GM23338 (cell line): ENCODE measurements around the gene UHRF1. TPM values are rescaled to one million over a fixed set of nuclear protein-coding genes. Genes with fewer than 3 reads are reported as not detected.
"Not testable (repeated sequence)": the region's sequence is repeated elsewhere in the genome, so short reads cannot be mapped to it uniquely, and the experiment has no call there.

Experiments used
- ATAC-seq: fragments of 200-7000 bp; cut with Tn5 transposase; 3 replicates; pipeline ENCODE4 v1.9.1; 2020
- DNase-seq: peaks from one replicate; pipeline ENCODE4 v3.0.0-alpha.2; 2015; ENCODE audit warnings: low spot score
- H2AFZ ChIP-seq: fragments of 200-600 bp; sonication (generic); 2 replicates; pipeline ENCODE4 v1.8.0; 2016; ENCODE audit warnings: antibody characterized with exemption, mild to moderate bottlenecking, moderate library complexity
- H3F3A ChIP-seq: fragments of 200-600 bp; sonication (generic); replicated peaks from 2 replicates; pipeline ENCODE4 v1.8.0; 2017; ENCODE audit warnings: antibody characterized with exemption, mixed run types, low read depth
- H3K27ac ChIP-seq: fragments of 200-600 bp; sonication (generic); 2 replicates; pipeline ENCODE4 v1.6.1; 2016; ENCODE audit warnings: low read depth
- H3K27me3 ChIP-seq: fragments of 200-600 bp; sonication (generic); 2 replicates; pipeline ENCODE4 v1.8.0; 2016; ENCODE audit warnings: mild to moderate bottlenecking, mixed run types, moderate library complexity; ENCODE audit not compliant: insufficient read depth
- H3K36me3 ChIP-seq: fragments of 200-600 bp; sonication (generic); 2 replicates; pipeline ENCODE4 v1.8.0; 2016; ENCODE audit warnings: mild to moderate bottlenecking; ENCODE audit not compliant: insufficient read depth
- H3K4me1 ChIP-seq: fragments of 200-600 bp; sonication (generic); 2 replicates; pipeline ENCODE4 v1.8.0; 2016; ENCODE audit warnings: mild to moderate bottlenecking, moderate library complexity; ENCODE audit not compliant: insufficient read depth
- H3K4me2 ChIP-seq: fragments of 200-600 bp; sonication (generic); 2 replicates; pipeline ENCODE4 v1.7.1; 2017; ENCODE audit warnings: mixed run types
- H3K4me3 ChIP-seq: fragments of 200-600 bp; sonication (generic); 2 replicates; pipeline ENCODE4 v1.6.1; 2016; ENCODE audit warnings: mixed run types
- H3K79me2 ChIP-seq: fragments of 200-600 bp; sonication (generic); replicated peaks from 2 replicates; pipeline ENCODE4 v1.8.0; 2017; ENCODE audit warnings: mild to moderate bottlenecking; ENCODE audit not compliant: insufficient read depth
- H3K9me2 ChIP-seq: fragments of 200-600 bp; sonication (generic); 2 replicates; pipeline ENCODE4 v1.8.0; 2017; ENCODE audit not compliant: insufficient read depth
- H4K20me1 ChIP-seq: fragments of 200-600 bp; sonication (generic); replicated peaks from 2 replicates; pipeline ENCODE4 v1.8.0; 2017; ENCODE audit warnings: mild to moderate bottlenecking; ENCODE audit not compliant: insufficient read depth
- H3K27ac Mint-ChIP-seq: 2 replicates; pipeline ENCODE4 v1.8.0; 2020; ENCODE audit warnings: inconsistent platforms, mild to moderate bottlenecking, moderate library complexity, mixed read lengths
- H3K27me3 Mint-ChIP-seq: 3 replicates; pipeline ENCODE4 v1.8.0; 2022; ENCODE audit warnings: low read depth, mild to moderate bottlenecking, moderate library complexity, mixed read lengths, inconsistent platforms; ENCODE audit not compliant: insufficient read depth, poor library complexity
- H3K36me3 Mint-ChIP-seq: 3 replicates; pipeline ENCODE4 v1.8.0; 2021; ENCODE audit warnings: low read depth, mild to moderate bottlenecking, inconsistent platforms, moderate library complexity, mixed read lengths
- H3K4me1 Mint-ChIP-seq: 3 replicates; pipeline ENCODE4 v1.8.0; 2020; ENCODE audit warnings: mild to moderate bottlenecking, inconsistent platforms, mixed read lengths
- H3K4me3 Mint-ChIP-seq: 3 replicates; pipeline ENCODE4 v1.8.0; 2021; ENCODE audit warnings: moderate library complexity, mild to moderate bottlenecking, inconsistent platforms, mixed read lengths
- H3K9me3 Mint-ChIP-seq: 3 replicates; pipeline ENCODE4 v1.8.0; 2020; ENCODE audit warnings: moderate library complexity, mild to moderate bottlenecking, inconsistent platforms, mixed read lengths
- CREB1 ChIP-seq: fragments of 250-450 bp; sonication (Bioruptor Pico); IDR thresholded peaks from 2 replicates; pipeline ENCODE4 v1.5.0; 2020; ENCODE audit warnings: low read depth, mild to moderate bottlenecking, moderate library complexity
- EZH2 ChIP-seq: fragments of 200-600 bp; sonication (generic); IDR thresholded peaks from one replicate; pipeline ENCODE4 v1.8.0; 2017; ENCODE audit warnings: antibody characterized with exemption, mild to moderate bottlenecking, low read depth; ENCODE audit not compliant: unreplicated experiment
- EZH2phosphoT487 ChIP-seq: fragments of 200-600 bp; sonication (generic); IDR thresholded peaks from one replicate; pipeline ENCODE4 v1.8.1; 2018; ENCODE audit warnings: antibody characterized with exemption; ENCODE audit not compliant: unreplicated experiment
- JUNB ChIP-seq: IDR thresholded peaks from one replicate; pipeline ENCODE4 v1.6.1; 2016; ENCODE audit warnings: antibody characterized with exemption; ENCODE audit not compliant: unreplicated experiment
- NANOG ChIP-seq: IDR thresholded peaks from 2 replicates; pipeline ENCODE4 v1.6.1; 2016; ENCODE audit warnings: antibody characterized with exemption, borderline replicate concordance
- POLR2AphosphoS5 ChIP-seq: IDR thresholded peaks from 2 replicates; pipeline ENCODE4 v1.6.1; 2016; ENCODE audit warnings: antibody characterized with exemption, low read depth
- STAT1 ChIP-seq: IDR thresholded peaks from one replicate; pipeline ENCODE4 v1.6.1; 2016; ENCODE audit warnings: antibody characterized with exemption; ENCODE audit not compliant: unreplicated experiment
- ZNF114 ChIP-seq: fragments of 250-450 bp; sonication (Bioruptor Pico); IDR thresholded peaks from 2 replicates; pipeline ENCODE4 v1.5.0; 2020; ENCODE audit warnings: mild to moderate bottlenecking, moderate library complexity
- ZNF462 ChIP-seq: fragments of 250-450 bp; sonication (Bioruptor Pico); IDR thresholded peaks from 2 replicates; pipeline ENCODE4 v1.5.0; 2020; ENCODE audit warnings: mild to moderate bottlenecking, moderate library complexity
- polyA plus RNA-seq: library from polyadenylated mRNA; unstranded; fragments of >200 nt; fragmentation: Nextera tagmentation; extraction: Ambion mirVana; gene quantifications from 2 replicates; pipeline ENCODE4 v1.2.1, GENCODE V29; 2016
- total RNA-seq: library from RNA; depleted of rRNA; stranded (reverse); fragments of >200 nt; shearing (Covaris generic); gene quantifications from 2 replicates; pipeline ENCODE4 v1.2.3, GENCODE V29; 2014
- TF ChIP-seq, protein P1 (sequence below): IDR thresholded peaks from one replicate; pipeline ENCODE4 v1.6.1; 2018; ENCODE audit warnings: antibody characterized with exemption; ENCODE audit not compliant: unreplicated experiment

Gene UHRF1
- total and polyA plus RNA-seq, 2 experiments from 2014 or later, result 20.3 to 45.7 TPM

GRCh38 chr19:4897146-4897545 is 12.2 kb upstream of the UHRF1 start:
- H3K79me2 ChIP-seq, result no peaks in the 10 kb centered on the region
- H4K20me1 ChIP-seq, result no peaks in the 10 kb centered on the region
- H3K27ac ChIP-seq, result no peak overlapping the region
- H3K4me1 ChIP-seq, result no peaks in the 10 kb centered on the region
- TF ChIP-seq, protein P1, sequence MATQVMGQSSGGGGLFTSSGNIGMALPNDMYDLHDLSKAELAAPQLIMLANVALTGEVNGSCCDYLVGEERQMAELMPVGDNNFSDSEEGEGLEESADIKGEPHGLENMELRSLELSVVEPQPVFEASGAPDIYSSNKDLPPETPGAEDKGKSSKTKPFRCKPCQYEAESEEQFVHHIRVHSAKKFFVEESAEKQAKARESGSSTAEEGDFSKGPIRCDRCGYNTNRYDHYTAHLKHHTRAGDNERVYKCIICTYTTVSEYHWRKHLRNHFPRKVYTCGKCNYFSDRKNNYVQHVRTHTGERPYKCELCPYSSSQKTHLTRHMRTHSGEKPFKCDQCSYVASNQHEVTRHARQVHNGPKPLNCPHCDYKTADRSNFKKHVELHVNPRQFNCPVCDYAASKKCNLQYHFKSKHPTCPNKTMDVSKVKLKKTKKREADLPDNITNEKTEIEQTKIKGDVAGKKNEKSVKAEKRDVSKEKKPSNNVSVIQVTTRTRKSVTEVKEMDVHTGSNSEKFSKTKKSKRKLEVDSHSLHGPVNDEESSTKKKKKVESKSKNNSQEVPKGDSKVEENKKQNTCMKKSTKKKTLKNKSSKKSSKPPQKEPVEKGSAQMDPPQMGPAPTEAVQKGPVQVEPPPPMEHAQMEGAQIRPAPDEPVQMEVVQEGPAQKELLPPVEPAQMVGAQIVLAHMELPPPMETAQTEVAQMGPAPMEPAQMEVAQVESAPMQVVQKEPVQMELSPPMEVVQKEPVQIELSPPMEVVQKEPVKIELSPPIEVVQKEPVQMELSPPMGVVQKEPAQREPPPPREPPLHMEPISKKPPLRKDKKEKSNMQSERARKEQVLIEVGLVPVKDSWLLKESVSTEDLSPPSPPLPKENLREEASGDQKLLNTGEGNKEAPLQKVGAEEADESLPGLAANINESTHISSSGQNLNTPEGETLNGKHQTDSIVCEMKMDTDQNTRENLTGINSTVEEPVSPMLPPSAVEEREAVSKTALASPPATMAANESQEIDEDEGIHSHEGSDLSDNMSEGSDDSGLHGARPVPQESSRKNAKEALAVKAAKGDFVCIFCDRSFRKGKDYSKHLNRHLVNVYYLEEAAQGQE, result no peak
- TF ChIP-seq EZH2phosphoT487, result no peak
- TF ChIP-seq CREB1 (CRISPR knock-in tag), result no peak
- TF ChIP-seq EZH2, result no peak
- TF ChIP-seq STAT1, result no peak
- TF ChIP-seq NANOG, result no peak
- TF ChIP-seq ZNF114 (CRISPR knock-in tag), result no peak
- no peak for TF ChIP-seq POLR2AphosphoS5
- no peak for TF ChIP-seq ZNF462 (CRISPR knock-in tag)
- no peak for TF ChIP-seq JUNB
- DNase-seq, result no peak
- peaks cover 56% of the 10 kb centered on the region for H3K27me3 ChIP-seq
- Mint-ChIP-seq H3K36me3 (no peaks in the 10 kb centered on the region), H3K27me3 (peaks cover 28% of the 10 kb centered on the region), H3K27ac (no peak overlapping the region), H3K4me3 (no peak overlapping the region), H3K9me3 (no peaks in the 10 kb centered on the region), H3K4me1 (peaks cover 5% of the 10 kb centered on the region)
- no peak overlapping the region for H2AFZ ChIP-seq
- H3K4me3 ChIP-seq, result no peak overlapping the region
- H3K9me2 ChIP-seq, result no peaks in the 10 kb centered on the region
- no peak overlapping the region for H3K4me2 ChIP-seq
- H3K36me3 ChIP-seq, result no peaks in the 10 kb centered on the region
- H3F3A ChIP-seq, result no peaks in the 10 kb centered on the region
- no peak; the same call in 2 of the 3 replicates for ATAC-seq

- H3K27ac ChIP-seq, H3K27ac Mint-ChIP-seq, H3K4me3 ChIP-seq, H3K4me3 Mint-ChIP-seq, H3K36me3 ChIP-seq, H3K79me2 ChIP-seq, H3K4me2 ChIP-seq, H2AFZ ChIP-seq, H3K4me1 ChIP-seq, ATAC-seq, H3K9me3 Mint-ChIP-seq, H3K4me1 Mint-ChIP-seq, H3K36me3 Mint-ChIP-seq, H3K9me2 ChIP-seq, DNase-seq, H4K20me1 ChIP-seq, H3F3A ChIP-seq: not testable (repeated sequence)
- H3K27me3 Mint-ChIP-seq, result peaks cover 19% of the 10 kb centered on the region
- H3K27me3 ChIP-seq, result peaks cover 26% of the 10 kb centered on the region
These were observed 8.4 kb upstream of the UHRF1 start for GRCh38 chr19:4900879-4901278.
